DND-41 (cell line): Measurements from ENCODE around the gene RAB3C.
"Not testable (repeated sequence)": the region's sequence is repeated elsewhere in the genome, so short reads cannot be mapped to it uniquely, and the experiment has no call there.

Source experiments
- CTCF ChIP-seq: IDR thresholded peaks from 2 replicates; pipeline ENCODE4 v1.5.1; 2012; ENCODE audit warnings: borderline replicate concordance, low read length, moderate library complexity, mild to moderate bottlenecking; ENCODE audit not compliant: poor library complexity, severe bottlenecking; ENCODE audit errors: extremely low read depth
- EZH2 ChIP-seq: IDR thresholded peaks from 3 replicates; pipeline ENCODE4 v1.6.1; 2012; ENCODE audit warnings: borderline replicate concordance, low read depth, mild to moderate bottlenecking, moderate library complexity, low read length, inconsistent platforms; ENCODE audit not compliant: severe bottlenecking

- TF ChIP-seq CTCF, EZH2: not testable (repeated sequence)
Measured at GRCh38 chr5:58572973-58573372, 9.9 kb upstream of the RAB3C start.
